ENCODE data around the gene PCDH8. TPM values are rescaled to one million over a fixed set of nuclear protein-coding genes. Genes with fewer than 3 reads are reported as not detected.

Gene PCDH8
- total and polyA plus RNA-seq, 3 experiments from 2014 or later, result not detected

DNA sequence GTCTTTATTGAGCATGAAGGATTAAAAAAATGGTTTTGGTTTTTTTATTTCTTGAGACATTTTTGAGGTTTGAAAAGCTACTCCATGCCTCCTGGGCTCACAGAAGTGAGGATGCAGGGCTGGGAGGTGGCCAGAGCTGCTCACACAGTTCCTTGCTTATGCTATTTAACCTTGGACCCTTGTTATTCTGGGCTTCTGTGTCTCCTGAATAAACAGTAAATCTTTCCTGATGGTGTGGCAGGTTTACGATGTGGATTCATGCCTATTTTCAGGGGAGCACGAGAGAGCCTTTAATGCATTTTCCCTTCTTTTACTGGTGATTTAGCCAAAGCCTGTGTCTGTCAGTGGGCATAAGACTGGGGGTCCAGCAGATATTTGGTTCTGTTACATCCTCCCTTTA, 34.3 kb upstream of the PCDH8 start:
- H3K4me1 Mint-ChIP-seq, result no peaks in the 10 kb centered on the region
- no peaks in the 10 kb centered on the region for H3K36me3 Mint-ChIP-seq
- H3K27me3 Mint-ChIP-seq, result peaks cover 2 to 48% of the 10 kb centered on the region in 2 donors
- CTCF ChIA-PET, result no interaction called here
- POLR2A ChIA-PET, result no interaction called here
- no peaks in the 10 kb centered on the region for H3K36me3 ChIP-seq (ENCODE audit: insufficient read depth, low read length)
- H3K27ac ChIP-seq (ENCODE audit: low read depth, low read length), result no peak overlapping the region
- H3K4me3 ChIP-seq (ENCODE audit: low read length), result no peak overlapping the region
- peaks cover 0 to 2% (median 0%) of the 10 kb centered on the region in 5 donors for H3K9me3 Mint-ChIP-seq
- H3K27me3 ChIP-seq (ENCODE audit: insufficient read depth, low read length, poor library complexity, severe bottlenecking), result no peaks in the 10 kb centered on the region
- DNase-seq, result no peak
- H3K4me1 ChIP-seq (ENCODE audit: insufficient read depth, low read length), result no peaks in the 10 kb centered on the region
- no peak overlapping the region for H3K27ac Mint-ChIP-seq
- H3K4me3 Mint-ChIP-seq, result no peak overlapping the region
- H3K9me3 ChIP-seq (ENCODE audit: low read length), result no peaks in the 10 kb centered on the region

DNA sequence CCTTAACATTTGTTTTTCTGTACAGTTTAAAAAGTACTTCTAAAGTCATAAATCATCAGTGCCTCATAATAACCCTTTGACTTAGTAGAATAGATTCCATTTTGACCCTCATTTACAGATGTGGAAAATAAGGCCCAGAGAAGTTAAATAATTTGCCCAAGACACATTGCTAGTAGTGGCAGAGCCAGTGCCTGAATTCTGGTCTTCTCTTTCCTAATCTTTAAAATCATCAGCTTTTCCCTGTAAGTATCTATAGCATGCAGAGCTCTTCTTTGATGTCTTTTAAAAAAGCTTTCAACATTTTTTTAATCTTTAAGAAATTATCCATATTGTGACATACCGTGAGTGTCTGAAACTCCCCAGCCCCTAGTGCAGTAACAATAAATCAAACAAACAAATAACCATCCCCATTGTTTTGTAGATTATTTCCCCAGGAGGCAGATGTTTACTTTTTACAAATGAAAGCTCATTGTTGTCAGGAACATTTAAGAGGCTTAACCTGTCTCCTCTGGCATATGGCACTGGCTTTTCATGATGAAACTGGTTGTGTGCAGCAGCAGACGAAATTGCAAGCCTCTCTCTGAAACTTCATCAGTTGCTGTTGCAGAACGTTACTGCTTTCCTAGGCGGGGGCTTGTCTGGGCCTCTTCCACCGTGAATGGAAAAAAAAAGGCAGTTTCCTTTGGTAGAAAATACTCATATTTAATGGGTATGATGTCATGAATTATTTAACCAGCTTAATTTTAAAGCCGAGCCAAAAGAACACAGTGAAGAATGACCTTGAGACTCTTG, 31.7 kb upstream of the PCDH8 start:
- no peaks in the 10 kb centered on the region for H3K4me1 ChIP-seq (ENCODE audit: insufficient read depth, low read length)
- no peaks in the 10 kb centered on the region for H3K36me3 Mint-ChIP-seq
- peaks cover 9 to 41% of the 10 kb centered on the region in 2 donors for H3K27me3 Mint-ChIP-seq
- H3K36me3 ChIP-seq (ENCODE audit: insufficient read depth, low read length), result no peaks in the 10 kb centered on the region
- no peak for DNase-seq
- H3K9me3 Mint-ChIP-seq, result peaks cover 7 to 21% (median 9%) of the 10 kb centered on the region in 5 donors
- no peak overlapping the region for H3K27ac ChIP-seq (ENCODE audit: low read depth, low read length)
- CTCF ChIA-PET, result no interaction called here
- POLR2A ChIA-PET, result no interaction called here
- H3K4me1 Mint-ChIP-seq, result no peaks in the 10 kb centered on the region
- no peaks in the 10 kb centered on the region for H3K9me3 ChIP-seq (ENCODE audit: low read length)
- no peaks in the 10 kb centered on the region for H3K27me3 ChIP-seq (ENCODE audit: insufficient read depth, low read length, poor library complexity, severe bottlenecking)
- no peak overlapping the region for H3K4me3 Mint-ChIP-seq
- H3K4me3 ChIP-seq (ENCODE audit: low read length), result no peak overlapping the region
- H3K27ac Mint-ChIP-seq, result no peak overlapping the region

DNA sequence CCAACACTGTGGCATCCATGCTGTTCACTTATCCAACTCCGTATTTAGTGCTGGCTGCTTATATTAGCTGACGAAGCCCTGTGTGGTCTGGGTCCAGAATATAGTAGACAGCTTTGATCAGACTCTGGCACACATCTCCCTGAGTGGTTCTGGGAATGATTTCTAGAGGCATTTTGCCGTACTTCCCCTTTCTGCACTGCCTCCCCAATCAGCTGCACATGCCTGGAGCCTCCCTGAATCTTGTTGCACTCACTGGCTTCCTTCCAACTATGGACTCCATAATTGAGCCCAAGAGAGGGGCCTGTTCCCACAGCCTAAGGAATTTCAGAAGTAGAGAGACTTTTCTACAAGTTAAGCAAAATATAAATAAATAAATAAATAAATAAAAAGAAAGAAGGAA, 30.4 kb upstream of the PCDH8 start:
- Histone ChIP-seq H3K27ac (ENCODE audit: low read depth, low read length) (no peak overlapping the region), H3K36me3 (ENCODE audit: insufficient read depth, low read length) (no peaks in the 10 kb centered on the region), H3K4me3 (ENCODE audit: low read length) (no peak overlapping the region), H3K9me3 (ENCODE audit: low read length) (no peaks in the 10 kb centered on the region), H3K4me1 (ENCODE audit: insufficient read depth, low read length) (no peaks in the 10 kb centered on the region), H3K27me3 (ENCODE audit: insufficient read depth, low read length, poor library complexity, severe bottlenecking) (no peaks in the 10 kb centered on the region)
- ChIA-PET POLR2A (no interaction called here), CTCF (no interaction called here)
- Mint-ChIP-seq H3K4me1 (no peaks in the 10 kb centered on the region), H3K27ac (no peak overlapping the region), H3K9me3 (peaks cover 9 to 27% (median 13%) of the 10 kb centered on the region in 5 donors), H3K4me3 (no peak overlapping the region), H3K27me3 (peaks cover 9 to 37% of the 10 kb centered on the region in 2 donors), H3K36me3 (no peaks in the 10 kb centered on the region)
- DNase-seq, result no peak

DNA sequence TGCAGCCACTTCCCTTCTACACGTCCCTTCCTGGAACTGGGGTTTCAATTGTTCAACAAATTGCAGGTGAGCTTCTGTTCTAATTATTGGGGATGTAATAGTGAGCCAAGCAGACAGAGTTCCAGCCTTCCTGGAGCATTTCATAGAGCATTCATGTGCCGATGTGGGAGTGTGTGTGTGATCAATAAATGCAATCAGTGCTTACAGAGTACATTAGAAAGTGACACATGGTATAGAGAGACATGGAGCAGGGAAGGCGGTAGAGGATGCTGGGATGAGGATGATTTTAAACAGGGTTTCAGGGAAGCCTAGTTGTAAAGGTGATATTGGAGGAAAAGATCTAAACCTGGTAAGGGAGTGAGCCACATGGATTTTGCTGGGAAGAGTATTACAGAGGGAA, 21.7 kb upstream of the PCDH8 start:
- no peak overlapping the region for H3K27ac Mint-ChIP-seq
- DNase-seq, result no peak
- Histone ChIP-seq H3K36me3 (ENCODE audit: insufficient read depth, low read length) (no peaks in the 10 kb centered on the region), H3K4me3 (ENCODE audit: low read length) (no peak overlapping the region), H3K4me1 (ENCODE audit: insufficient read depth, low read length) (no peaks in the 10 kb centered on the region), H3K27me3 (ENCODE audit: insufficient read depth, low read length, poor library complexity, severe bottlenecking) (no peaks in the 10 kb centered on the region), H3K9me3 (ENCODE audit: low read length) (no peaks in the 10 kb centered on the region), H3K27ac (ENCODE audit: low read depth, low read length) (no peak overlapping the region)
- H3K36me3 Mint-ChIP-seq, result no peaks in the 10 kb centered on the region
- H3K4me1 Mint-ChIP-seq, result no peaks in the 10 kb centered on the region
- peaks cover 2 to 29% of the 10 kb centered on the region in 2 donors for H3K27me3 Mint-ChIP-seq
- no peak overlapping the region for H3K4me3 Mint-ChIP-seq
- peaks cover 0 to 11% (median 6%) of the 10 kb centered on the region in 5 donors for H3K9me3 Mint-ChIP-seq
- POLR2A ChIA-PET, result no interaction called here
- CTCF ChIA-PET, result no interaction called here

DNA sequence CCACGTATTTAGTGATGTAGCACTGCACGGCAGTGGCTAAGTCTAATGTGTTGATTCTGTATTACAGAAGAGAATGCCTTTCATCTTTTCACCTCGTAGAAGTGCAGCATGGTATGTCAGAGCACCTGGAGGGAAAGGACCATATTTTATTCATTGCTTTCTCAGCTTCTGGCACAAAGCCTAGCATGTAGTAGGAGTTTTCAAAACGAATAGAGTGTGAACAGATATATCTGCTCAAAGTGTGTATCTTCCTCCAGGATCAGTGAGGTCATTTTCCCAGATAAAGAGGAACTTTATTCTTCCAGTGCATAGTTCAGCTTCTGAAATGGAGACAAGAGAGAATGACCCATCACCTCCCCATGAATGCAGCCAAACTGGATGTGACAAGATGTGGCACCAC, 21.2 kb upstream of the PCDH8 start:
- H3K4me3 Mint-ChIP-seq, result no peak overlapping the region
- H3K27ac ChIP-seq (ENCODE audit: low read depth, low read length), result no peak overlapping the region
- H3K27ac Mint-ChIP-seq, result no peak overlapping the region
- no peaks in the 10 kb centered on the region for H3K9me3 ChIP-seq (ENCODE audit: low read length)
- H3K4me1 Mint-ChIP-seq, result no peaks in the 10 kb centered on the region
- no peaks in the 10 kb centered on the region for H3K4me1 ChIP-seq (ENCODE audit: insufficient read depth, low read length)
- H3K36me3 ChIP-seq (ENCODE audit: insufficient read depth, low read length), result no peaks in the 10 kb centered on the region
- H3K36me3 Mint-ChIP-seq, result no peaks in the 10 kb centered on the region
- no peaks in the 10 kb centered on the region for H3K27me3 ChIP-seq (ENCODE audit: insufficient read depth, low read length, poor library complexity, severe bottlenecking)
- no peak overlapping the region for H3K4me3 ChIP-seq (ENCODE audit: low read length)
- DNase-seq, result no peak
- H3K9me3 Mint-ChIP-seq, result peaks cover 0 to 7% (median 2%) of the 10 kb centered on the region in 5 donors
- H3K27me3 Mint-ChIP-seq, result peaks cover 2 to 29% of the 10 kb centered on the region in 2 donors
- ChIA-PET CTCF (no interaction called here), POLR2A (no interaction called here)

DNA sequence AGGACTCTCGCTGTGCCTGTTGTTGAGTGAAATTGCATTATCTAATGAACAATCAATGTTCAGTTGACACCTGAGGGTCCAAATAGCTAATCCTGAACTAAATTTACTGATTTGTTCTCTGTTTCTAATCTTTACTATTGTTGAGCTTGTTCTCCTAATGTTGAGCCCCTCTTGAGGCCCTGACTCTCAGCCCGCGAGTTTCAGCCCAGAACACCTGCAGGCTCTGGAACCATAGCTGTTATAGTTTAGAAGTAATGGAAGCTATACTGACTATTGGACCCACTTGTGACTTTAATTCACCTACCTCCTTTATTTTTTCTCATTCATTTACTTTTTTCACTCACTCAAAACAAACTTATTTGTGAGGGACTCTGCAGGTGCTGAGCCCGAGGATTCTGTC, 20.6 kb upstream of the PCDH8 start:
- Histone ChIP-seq H3K4me1 (ENCODE audit: insufficient read depth, low read length) (no peaks in the 10 kb centered on the region), H3K9me3 (ENCODE audit: low read length) (no peaks in the 10 kb centered on the region), H3K27ac (ENCODE audit: low read depth, low read length) (no peak overlapping the region), H3K36me3 (ENCODE audit: insufficient read depth, low read length) (no peaks in the 10 kb centered on the region), H3K4me3 (ENCODE audit: low read length) (no peak overlapping the region), H3K27me3 (ENCODE audit: insufficient read depth, low read length, poor library complexity, severe bottlenecking) (no peaks in the 10 kb centered on the region)
- Mint-ChIP-seq H3K36me3 (no peaks in the 10 kb centered on the region), H3K4me3 (no peak overlapping the region), H3K9me3 (peaks cover 0 to 7% (median 2%) of the 10 kb centered on the region in 5 donors), H3K27ac (no peak overlapping the region), H3K27me3 (peaks cover 2 to 29% of the 10 kb centered on the region in 2 donors), H3K4me1 (no peaks in the 10 kb centered on the region)
- DNase-seq, result no peak
- POLR2A ChIA-PET, result no interaction called here
- CTCF ChIA-PET, result no interaction called here

DNA sequence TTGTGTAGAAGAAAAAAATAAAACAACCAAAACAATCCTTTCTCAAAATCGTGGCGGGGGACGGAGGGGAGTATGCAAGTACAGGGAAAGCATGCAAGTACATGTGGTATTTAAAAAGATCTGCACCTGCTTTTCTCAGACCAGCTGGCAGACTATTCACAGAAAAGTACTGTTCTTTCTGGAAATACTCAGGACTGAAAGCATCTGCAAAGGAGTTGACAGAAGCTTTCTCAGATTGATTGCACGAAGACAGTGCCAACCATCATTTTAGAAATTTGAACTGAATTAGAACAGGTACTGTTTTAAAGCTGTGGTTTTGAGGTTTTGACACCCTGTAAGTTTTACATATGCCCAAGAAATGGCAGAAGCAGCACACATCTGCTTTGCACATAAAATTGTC, 19.8 kb upstream of the PCDH8 start:
- ChIA-PET POLR2A (no interaction called here), CTCF (no interaction called here)
- H3K9me3 Mint-ChIP-seq, result peaks cover 0 to 7% (median 0%) of the 10 kb centered on the region in 5 donors
- no peaks in the 10 kb centered on the region for H3K27me3 ChIP-seq (ENCODE audit: insufficient read depth, low read length, poor library complexity, severe bottlenecking)
- H3K36me3 ChIP-seq (ENCODE audit: insufficient read depth, low read length), result no peaks in the 10 kb centered on the region
- no peaks in the 10 kb centered on the region for H3K4me1 ChIP-seq (ENCODE audit: insufficient read depth, low read length)
- H3K9me3 ChIP-seq (ENCODE audit: low read length), result no peaks in the 10 kb centered on the region
- no peak for DNase-seq
- H3K27ac Mint-ChIP-seq, result no peak overlapping the region
- no peaks in the 10 kb centered on the region for H3K36me3 Mint-ChIP-seq
- no peak overlapping the region for H3K27ac ChIP-seq (ENCODE audit: low read depth, low read length)
- peaks cover 2 to 29% of the 10 kb centered on the region in 2 donors for H3K27me3 Mint-ChIP-seq
- no peak overlapping the region for H3K4me3 Mint-ChIP-seq
- H3K4me1 Mint-ChIP-seq, result no peaks in the 10 kb centered on the region
- no peak overlapping the region for H3K4me3 ChIP-seq (ENCODE audit: low read length)

DNA sequence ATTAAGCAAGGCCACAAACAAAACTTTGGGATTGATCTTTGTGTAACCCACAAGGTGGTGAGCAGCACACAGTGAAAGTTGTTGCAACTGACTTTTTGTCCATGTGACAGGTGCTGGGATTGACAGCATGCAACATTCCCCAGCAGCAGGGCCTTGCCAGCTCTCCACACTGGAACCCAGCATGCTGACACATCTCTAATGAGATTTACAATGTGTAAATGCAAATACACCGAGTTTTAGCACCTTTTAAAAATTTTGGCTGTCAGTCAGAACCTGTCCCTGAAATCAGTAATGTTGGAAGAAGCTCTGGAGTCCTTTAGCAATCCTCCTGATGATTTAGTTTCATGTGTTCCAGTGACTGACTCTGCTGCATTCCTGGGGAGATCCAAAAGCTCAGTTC, 16.5 kb upstream of the PCDH8 start:
- H3K27me3 ChIP-seq (ENCODE audit: insufficient read depth, low read length, poor library complexity, severe bottlenecking), result no peaks in the 10 kb centered on the region
- H3K4me3 Mint-ChIP-seq, result no peak overlapping the region
- peaks cover 0 to 7% (median 0%) of the 10 kb centered on the region in 5 donors for H3K9me3 Mint-ChIP-seq
- H3K4me1 ChIP-seq (ENCODE audit: insufficient read depth, low read length), result no peaks in the 10 kb centered on the region
- no peaks in the 10 kb centered on the region for H3K36me3 Mint-ChIP-seq
- no peak for DNase-seq
- no peak overlapping the region for H3K27ac ChIP-seq (ENCODE audit: low read depth, low read length)
- no peaks in the 10 kb centered on the region for H3K9me3 ChIP-seq (ENCODE audit: low read length)
- H3K4me3 ChIP-seq (ENCODE audit: low read length), result no peak overlapping the region
- no peaks in the 10 kb centered on the region for H3K4me1 Mint-ChIP-seq
- ChIA-PET CTCF (no interaction called here), POLR2A (no interaction called here)
- no peak overlapping the region for H3K27ac Mint-ChIP-seq
- peaks cover 8 to 11% of the 10 kb centered on the region in 2 donors for H3K27me3 Mint-ChIP-seq
- H3K36me3 ChIP-seq (ENCODE audit: insufficient read depth, low read length), result no peaks in the 10 kb centered on the region
